Activated naive CD4-positive, alpha-beta T cell treated with anti-CD3 and anti-CD28 coated beads, Interleukin-2, amount 50 U/mL, for 24 hours (primary cell): Measurements from ENCODE around the gene ELMO2.
A peak's percentile ranks its signal among the peaks of the same experiment; 100 is the strongest.

Experiments used
- H3K27ac Mint-ChIP-seq: one replicate; pipeline ENCODE4 v1.8.0; 2021; ENCODE audit warnings: mild to moderate bottlenecking, mixed read lengths
- H3K27me3 Mint-ChIP-seq: one replicate; pipeline ENCODE4 v1.8.0; 2021; ENCODE audit warnings: mixed read lengths
- H3K36me3 Mint-ChIP-seq: one replicate; pipeline ENCODE4 v1.8.0; 2021; ENCODE audit warnings: mixed read lengths
- H3K4me1 Mint-ChIP-seq: one replicate; pipeline ENCODE4 v1.8.0; 2021; ENCODE audit warnings: mixed read lengths
- H3K4me3 Mint-ChIP-seq: one replicate; pipeline ENCODE4 v1.8.0; 2021; ENCODE audit warnings: mild to moderate bottlenecking, mixed read lengths
- H3K9me3 Mint-ChIP-seq: one replicate; pipeline ENCODE4 v1.8.0; 2021; ENCODE audit warnings: mixed read lengths

Gene ELMO2, protein sequence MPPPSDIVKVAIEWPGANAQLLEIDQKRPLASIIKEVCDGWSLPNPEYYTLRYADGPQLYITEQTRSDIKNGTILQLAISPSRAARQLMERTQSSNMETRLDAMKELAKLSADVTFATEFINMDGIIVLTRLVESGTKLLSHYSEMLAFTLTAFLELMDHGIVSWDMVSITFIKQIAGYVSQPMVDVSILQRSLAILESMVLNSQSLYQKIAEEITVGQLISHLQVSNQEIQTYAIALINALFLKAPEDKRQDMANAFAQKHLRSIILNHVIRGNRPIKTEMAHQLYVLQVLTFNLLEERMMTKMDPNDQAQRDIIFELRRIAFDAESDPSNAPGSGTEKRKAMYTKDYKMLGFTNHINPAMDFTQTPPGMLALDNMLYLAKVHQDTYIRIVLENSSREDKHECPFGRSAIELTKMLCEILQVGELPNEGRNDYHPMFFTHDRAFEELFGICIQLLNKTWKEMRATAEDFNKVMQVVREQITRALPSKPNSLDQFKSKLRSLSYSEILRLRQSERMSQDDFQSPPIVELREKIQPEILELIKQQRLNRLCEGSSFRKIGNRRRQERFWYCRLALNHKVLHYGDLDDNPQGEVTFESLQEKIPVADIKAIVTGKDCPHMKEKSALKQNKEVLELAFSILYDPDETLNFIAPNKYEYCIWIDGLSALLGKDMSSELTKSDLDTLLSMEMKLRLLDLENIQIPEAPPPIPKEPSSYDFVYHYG

DNA sequence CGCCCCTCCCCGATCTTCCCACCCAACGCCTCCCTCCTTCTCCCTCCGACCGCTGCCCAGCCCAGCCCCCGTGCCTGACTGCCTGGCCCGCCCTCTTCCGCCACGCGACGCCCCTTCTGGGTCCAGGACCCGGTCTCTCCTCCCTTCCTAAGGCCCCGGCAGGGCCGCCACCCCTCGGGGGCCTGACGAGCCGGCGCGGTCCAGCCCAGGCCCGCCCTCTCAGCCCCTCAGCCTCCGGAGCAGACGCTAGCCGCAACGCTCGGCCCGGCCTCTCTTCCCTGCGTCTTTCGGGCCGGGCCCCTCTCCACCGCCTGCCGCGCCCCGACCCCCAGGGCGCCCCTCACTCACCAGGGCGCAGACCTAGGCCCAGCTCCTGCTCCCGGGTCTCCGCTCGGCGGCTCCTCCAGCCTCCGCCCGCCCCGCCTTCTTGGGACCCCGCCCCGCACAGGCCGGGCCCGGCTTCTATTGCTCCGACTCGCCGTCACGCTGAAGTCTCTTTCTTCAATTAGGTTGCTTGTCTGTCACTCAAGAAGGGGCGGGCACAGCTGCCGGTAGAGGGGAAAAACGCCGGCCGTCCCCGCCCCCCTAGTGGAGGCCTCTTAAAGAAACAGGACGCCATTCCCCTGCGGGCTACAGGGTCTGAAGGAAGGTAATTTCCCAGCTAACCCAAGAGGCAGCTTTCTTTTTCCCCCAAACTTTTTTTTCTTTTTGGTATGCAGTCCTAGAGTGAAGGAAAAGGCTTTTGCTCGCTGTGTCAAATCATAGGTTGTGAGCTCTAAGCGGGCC is at the start of gene ELMO2:
Gene ELMO2, minus strand, starts transcription at position 416 of the 786 bp plus-strand sequence. CDS start 12,133 bp downstream, outside the sequence.
- Mint-ChIP-seq H3K27me3 (no peaks in the 10 kb centered on the region), H3K9me3 (no peaks in the 10 kb centered on the region), H3K4me1 (peaks cover 68% of the 10 kb centered on the region), H3K4me3 (peak within 1 kb of the TSS; percentile 97), H3K36me3 (no peaks in the 10 kb centered on the region), H3K27ac (peak within 1 kb of the TSS; percentile 93)

GRCh38 chr20:46455729-46456128 is 49.3 kb upstream of the ELMO2 start:
- Mint-ChIP-seq H3K36me3 (peaks cover 8% of the 10 kb centered on the region), H3K27ac (no peak overlapping the region), H3K4me1 (no peaks in the 10 kb centered on the region), H3K4me3 (no peak overlapping the region), H3K9me3 (peaks cover 21% of the 10 kb centered on the region), H3K27me3 (peaks cover 27% of the 10 kb centered on the region)

DNA sequence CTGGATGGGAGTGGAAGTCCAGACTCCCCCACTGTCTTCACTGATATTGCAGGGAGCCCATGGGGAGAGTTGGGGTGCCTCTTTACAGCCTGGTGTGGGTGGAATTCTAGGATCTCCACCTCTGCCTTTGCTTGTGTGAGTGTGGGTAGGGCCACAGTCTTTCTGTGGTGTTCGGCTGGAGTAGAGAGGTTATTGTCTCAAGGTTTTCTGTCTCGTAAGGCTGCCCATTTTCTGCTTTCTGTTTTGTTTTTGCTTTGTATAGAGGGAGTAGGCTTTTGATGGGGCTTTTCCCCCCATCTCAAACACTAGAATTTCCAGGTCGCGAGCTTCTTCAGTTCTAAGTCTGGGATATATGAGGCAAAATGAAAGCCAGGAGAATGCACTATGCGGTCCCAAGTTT is 40.4 kb upstream of the ELMO2 start:
- Mint-ChIP-seq H3K27me3 (peaks cover 12% of the 10 kb centered on the region), H3K9me3 (no peaks in the 10 kb centered on the region), H3K4me3 (no peak overlapping the region), H3K27ac (no peak overlapping the region), H3K4me1 (no peaks in the 10 kb centered on the region), H3K36me3 (no peaks in the 10 kb centered on the region)

GRCh38 chr20:46439837-46440236 is 33.4 kb upstream of the ELMO2 start:
- H3K4me1 Mint-ChIP-seq: no peaks in the 10 kb centered on the region
- no peaks in the 10 kb centered on the region for H3K9me3 Mint-ChIP-seq
- no peak overlapping the region for H3K27ac Mint-ChIP-seq
- H3K36me3 Mint-ChIP-seq: no peaks in the 10 kb centered on the region
- H3K27me3 Mint-ChIP-seq: peaks cover 8% of the 10 kb centered on the region
- H3K4me3 Mint-ChIP-seq: no peak overlapping the region

DNA sequence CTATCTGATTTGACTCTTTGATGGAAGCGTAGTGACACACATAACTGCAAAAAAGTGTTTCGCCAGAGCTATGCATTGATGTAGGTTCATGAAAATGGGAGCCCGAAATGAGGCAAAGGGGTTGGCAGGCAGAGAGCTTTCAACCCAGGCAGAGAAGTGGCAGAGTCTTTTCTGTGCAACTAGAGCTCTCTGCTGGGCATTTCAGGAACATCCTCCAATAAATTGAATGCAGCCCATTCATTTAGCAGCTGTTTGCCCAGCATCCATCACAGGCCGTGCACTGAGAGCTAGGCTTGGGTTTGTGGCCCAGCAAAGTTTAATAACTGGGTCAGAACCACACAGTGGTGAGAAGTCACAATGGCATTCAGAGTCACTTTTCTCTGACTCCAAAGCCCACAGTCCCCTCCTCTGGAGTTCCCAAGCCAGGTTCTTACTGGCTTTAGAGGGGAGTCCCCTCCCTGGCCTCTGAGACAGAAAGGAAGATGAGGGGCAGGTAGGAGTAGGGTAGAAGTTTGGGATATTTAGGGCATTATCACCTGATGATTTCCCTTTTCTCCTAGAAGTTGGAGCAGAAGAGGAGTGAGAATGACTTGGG is 31.8 kb upstream of the ELMO2 start:
- Mint-ChIP-seq H3K36me3 (no peaks in the 10 kb centered on the region), H3K4me1 (no peaks in the 10 kb centered on the region), H3K9me3 (no peaks in the 10 kb centered on the region), H3K4me3 (no peak overlapping the region), H3K27me3 (peaks cover 11% of the 10 kb centered on the region), H3K27ac (no peak overlapping the region)

DNA sequence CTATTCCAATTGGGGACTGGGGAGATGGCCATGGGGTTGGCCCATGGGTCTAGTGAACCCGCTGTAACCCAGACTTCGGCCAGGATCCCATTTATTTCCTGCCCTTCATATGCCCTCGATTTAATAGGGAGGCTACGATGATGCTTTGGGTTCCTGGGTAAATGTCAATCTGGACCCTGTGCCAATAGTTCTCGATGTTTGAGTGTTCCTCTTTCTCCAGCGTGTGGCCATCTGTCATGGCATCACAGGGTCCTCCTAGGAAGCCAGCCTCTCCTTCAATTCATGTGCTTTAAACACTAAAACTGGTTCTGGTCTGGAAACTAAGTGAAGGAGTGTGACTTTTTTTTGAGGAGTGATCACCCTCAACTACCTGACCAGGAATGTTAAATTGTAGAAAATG is 28.7 kb upstream of the ELMO2 start:
- no peak overlapping the region for H3K27ac Mint-ChIP-seq
- H3K36me3 Mint-ChIP-seq: no peaks in the 10 kb centered on the region

GRCh38 chr20:46434597-46434996 is 28.2 kb upstream of the ELMO2 start:
- H3K4me1 Mint-ChIP-seq: no peaks in the 10 kb centered on the region
- no peaks in the 10 kb centered on the region for H3K9me3 Mint-ChIP-seq
- peaks cover 22% of the 10 kb centered on the region for H3K27me3 Mint-ChIP-seq
- no peak overlapping the region for H3K27ac Mint-ChIP-seq
- H3K36me3 Mint-ChIP-seq: no peaks in the 10 kb centered on the region
- H3K4me3 Mint-ChIP-seq: no peak overlapping the region

More for the DNA sequence above, 28.7 kb upstream of the ELMO2 start:
- no peaks in the 10 kb centered on the region for H3K4me1 Mint-ChIP-seq
- no peaks in the 10 kb centered on the region for H3K9me3 Mint-ChIP-seq
- H3K27me3 Mint-ChIP-seq: peaks cover 18% of the 10 kb centered on the region
- no peak overlapping the region for H3K4me3 Mint-ChIP-seq

DNA sequence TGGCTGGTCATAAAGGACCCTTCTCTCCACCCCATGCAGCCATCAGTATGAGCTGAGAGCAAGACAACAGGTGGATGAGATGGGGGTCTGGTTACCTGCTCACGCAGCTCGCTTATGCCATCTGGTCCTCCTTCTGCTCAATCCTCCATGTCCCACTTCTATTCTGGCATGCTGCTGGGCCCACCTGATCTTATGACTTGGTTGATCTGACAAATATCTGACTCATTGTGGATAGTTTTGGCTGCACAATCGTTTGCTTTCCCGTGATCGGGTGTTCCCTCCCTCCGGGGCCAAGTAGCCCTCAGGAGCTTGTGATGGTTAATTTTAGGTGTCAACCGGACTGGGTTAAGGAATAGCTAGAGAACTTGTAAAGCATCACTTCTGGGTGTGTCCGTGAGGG is 26.6 kb upstream of the ELMO2 start:
- Mint-ChIP-seq H3K4me1 (no peaks in the 10 kb centered on the region), H3K27ac (no peak overlapping the region), H3K27me3 (peaks cover 23% of the 10 kb centered on the region), H3K4me3 (no peak overlapping the region), H3K36me3 (no peaks in the 10 kb centered on the region), H3K9me3 (no peaks in the 10 kb centered on the region)

DNA sequence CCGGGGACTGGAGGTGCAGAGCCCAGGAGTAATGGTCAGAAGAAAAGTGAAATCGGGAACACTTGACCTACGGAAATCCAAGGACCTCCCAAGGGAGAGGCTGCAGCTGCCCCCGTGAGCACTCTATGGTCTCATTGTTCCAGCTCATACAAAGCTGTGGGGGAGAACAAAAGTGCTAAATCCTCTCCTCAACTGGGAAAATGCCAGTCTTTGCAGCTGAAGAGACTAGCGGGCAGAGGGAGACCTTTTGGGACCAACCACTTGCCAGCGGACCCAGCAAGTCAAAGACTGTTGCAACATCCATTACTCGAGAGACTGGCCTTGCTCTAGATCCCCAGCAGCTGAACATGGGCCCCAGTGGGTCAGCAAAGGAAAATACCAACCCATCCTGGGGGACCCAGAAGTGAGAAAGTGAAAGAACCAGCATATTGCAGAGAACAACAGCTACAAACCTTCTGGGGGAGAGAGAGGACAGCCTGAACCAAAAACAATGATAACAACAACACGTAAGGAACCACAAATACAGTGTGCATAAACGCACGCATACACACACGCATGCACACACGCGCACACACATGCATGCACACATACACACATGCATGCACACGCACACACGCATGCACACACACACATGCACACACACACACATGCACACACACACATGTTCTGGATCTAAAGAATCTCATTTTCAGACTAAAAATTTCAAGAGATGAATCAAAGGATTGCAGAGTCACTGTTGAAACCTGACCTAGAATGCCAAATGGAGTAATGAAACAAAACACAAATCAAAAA is 24.7 kb upstream of the ELMO2 start:
- H3K4me1 Mint-ChIP-seq: no peaks in the 10 kb centered on the region
- H3K4me3 Mint-ChIP-seq: no peak overlapping the region
- H3K27me3 Mint-ChIP-seq: peaks cover 41% of the 10 kb centered on the region
- H3K9me3 Mint-ChIP-seq: no peaks in the 10 kb centered on the region
- no peaks in the 10 kb centered on the region for H3K36me3 Mint-ChIP-seq
- H3K27ac Mint-ChIP-seq: no peak overlapping the region

DNA sequence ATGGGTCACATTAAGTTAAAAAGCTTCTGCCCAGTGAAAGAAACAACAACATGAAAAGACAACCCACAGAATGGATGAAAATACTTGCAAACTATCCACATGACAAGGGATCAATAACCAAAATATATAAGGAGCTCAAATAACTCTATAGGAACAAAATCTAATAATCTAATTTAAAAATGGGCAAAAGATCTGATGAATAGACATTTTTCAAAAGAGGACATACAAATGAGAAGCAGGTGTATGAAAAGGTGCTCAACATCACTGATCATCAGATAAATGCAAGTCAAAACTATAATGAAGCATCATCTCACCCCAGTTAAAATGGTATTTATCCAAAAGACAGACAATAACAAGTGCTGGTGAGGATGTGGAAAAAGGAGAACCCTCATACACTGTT is 21.0 kb upstream of the ELMO2 start:
- no peaks in the 10 kb centered on the region for H3K36me3 Mint-ChIP-seq
- H3K27ac Mint-ChIP-seq: no peak overlapping the region
- H3K4me1 Mint-ChIP-seq: no peaks in the 10 kb centered on the region
- no peaks in the 10 kb centered on the region for H3K9me3 Mint-ChIP-seq
- peaks cover 37% of the 10 kb centered on the region for H3K27me3 Mint-ChIP-seq
- no peak overlapping the region for H3K4me3 Mint-ChIP-seq

DNA sequence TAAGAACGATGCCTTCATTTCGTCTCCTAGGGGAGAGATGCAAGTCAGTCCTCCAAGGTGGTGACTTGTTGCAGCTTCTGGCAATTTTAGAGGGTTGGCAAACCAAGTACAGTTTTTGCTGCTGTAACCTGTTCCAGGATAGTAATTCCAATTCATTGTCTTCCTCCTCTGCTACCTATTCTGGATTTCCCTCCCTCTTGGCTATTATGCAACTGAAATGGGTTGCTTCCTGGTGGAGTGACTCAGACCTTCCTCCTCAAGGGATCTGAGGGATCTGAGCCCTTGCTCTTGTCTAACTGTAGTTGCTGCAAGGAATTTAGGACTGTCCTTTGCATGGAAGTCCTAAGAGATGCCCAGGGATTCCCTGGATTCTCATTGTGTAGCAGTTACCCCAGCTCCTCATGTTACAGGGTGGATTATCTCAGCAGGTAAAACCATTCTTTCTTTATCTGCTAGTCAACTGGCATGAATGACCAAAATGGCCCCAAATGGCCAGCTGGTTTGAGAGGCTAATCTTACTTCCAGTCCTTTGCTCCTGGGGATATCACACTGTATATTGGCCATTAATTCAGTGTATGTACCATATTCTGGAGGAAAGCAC is 17.6 kb upstream of the ELMO2 start:
- no peaks in the 10 kb centered on the region for H3K4me1 Mint-ChIP-seq
- H3K4me3 Mint-ChIP-seq: no peak overlapping the region
- no peaks in the 10 kb centered on the region for H3K9me3 Mint-ChIP-seq
- no peak overlapping the region for H3K27ac Mint-ChIP-seq
- no peaks in the 10 kb centered on the region for H3K36me3 Mint-ChIP-seq
- H3K27me3 Mint-ChIP-seq: peaks cover 25% of the 10 kb centered on the region

DNA sequence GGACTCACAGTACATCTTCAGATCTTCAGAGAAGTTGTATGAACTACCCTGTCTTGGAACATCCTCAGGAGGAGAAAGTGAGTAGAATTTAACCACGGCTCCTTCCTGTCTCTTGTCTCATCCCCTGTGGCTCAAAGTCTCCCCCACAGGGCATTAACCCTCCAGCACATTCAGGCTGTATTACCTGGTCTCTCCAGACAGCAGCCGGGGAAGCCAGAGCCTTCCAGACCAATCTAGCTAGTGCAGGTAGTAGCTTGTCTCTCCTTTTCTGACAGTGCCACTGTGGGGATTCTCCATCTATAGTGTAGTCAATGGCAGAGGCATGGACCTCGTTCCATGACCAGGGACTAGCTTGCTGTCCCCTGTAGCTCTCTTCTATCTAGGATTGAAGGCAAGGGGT is 16.9 kb upstream of the ELMO2 start:
- Mint-ChIP-seq H3K4me3 (no peak overlapping the region), H3K36me3 (no peaks in the 10 kb centered on the region), H3K27me3 (peaks cover 26% of the 10 kb centered on the region), H3K9me3 (no peaks in the 10 kb centered on the region), H3K4me1 (no peaks in the 10 kb centered on the region), H3K27ac (no peak overlapping the region)

DNA sequence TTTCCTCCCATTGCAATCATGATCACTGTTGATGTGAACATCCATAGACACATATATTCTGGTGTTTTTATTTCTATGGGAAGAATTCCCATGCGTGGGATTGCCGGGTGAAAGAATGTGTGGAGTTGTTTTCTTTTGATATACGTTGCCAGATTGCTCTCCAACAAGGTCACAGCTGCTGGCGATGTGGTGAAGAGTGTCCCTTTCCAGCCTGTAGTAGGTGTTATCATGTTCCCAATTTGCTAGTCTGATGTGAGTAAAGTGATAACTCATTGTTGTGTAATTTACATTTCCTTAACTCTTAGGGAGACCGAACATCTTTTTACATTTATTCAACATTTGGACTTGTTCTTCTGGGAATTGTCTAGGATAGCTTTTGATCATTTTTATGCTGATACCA is 14.5 kb upstream of the ELMO2 start:
- Mint-ChIP-seq H3K4me1 (no peaks in the 10 kb centered on the region), H3K27me3 (peaks cover 9% of the 10 kb centered on the region), H3K4me3 (no peak overlapping the region), H3K9me3 (peaks cover 9% of the 10 kb centered on the region), H3K27ac (no peak overlapping the region), H3K36me3 (no peaks in the 10 kb centered on the region)

DNA sequence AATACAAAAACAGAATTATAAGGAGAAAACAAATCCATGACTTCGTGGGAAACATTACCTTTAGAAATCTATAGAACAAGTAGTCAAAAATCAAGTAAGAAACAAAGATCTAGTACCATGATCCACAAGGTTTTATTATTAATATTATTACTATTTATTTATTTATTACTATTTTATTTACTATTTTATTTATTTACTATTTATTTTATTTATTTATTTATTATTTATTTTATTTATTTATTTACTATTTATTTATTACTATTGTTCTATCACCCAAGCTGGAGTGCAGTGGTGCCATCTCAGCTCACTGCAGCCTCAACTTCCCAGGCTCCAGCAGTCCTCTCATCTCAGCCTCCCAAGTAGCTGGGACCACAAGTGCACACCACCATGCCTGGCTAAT is 13.5 kb upstream of the ELMO2 start:
- Mint-ChIP-seq H3K27me3 (peaks cover 7% of the 10 kb centered on the region), H3K9me3 (peaks cover 9% of the 10 kb centered on the region), H3K36me3 (no peaks in the 10 kb centered on the region), H3K27ac (no peak overlapping the region), H3K4me1 (no peaks in the 10 kb centered on the region), H3K4me3 (no peak overlapping the region)
